ENCODE measurements around the gene EVPLL. TPM values are rescaled to one million over a fixed set of nuclear protein-coding genes. Genes with fewer than 3 reads are reported as not detected.
"Not testable (repeated sequence)": the region's sequence is repeated elsewhere in the genome, so short reads cannot be mapped to it uniquely, and the experiment has no call there.

EVPLL gene
- polyA plus RNA-seq (ENCODE audit: insufficient read depth in 1 of 5, insufficient read length in 5 of 5, low replicate concordance in 1 of 5) = under 1 TPM; 0.51 to 0.94 (median 0.85) TPM
- long read RNA-seq, donor 1 = 0 reads
- long read RNA-seq, donor 2 = 0 reads
- long read RNA-seq, donor 3 = 0 reads
- long read RNA-seq, donor 4 = 0 reads
- long read RNA-seq, donor 5 = 0 reads
- long read RNA-seq, donor 6 = 0 reads
- long read RNA-seq, donor 7 = 0 reads
- long read RNA-seq, donor 8 = 0 reads

DNA sequence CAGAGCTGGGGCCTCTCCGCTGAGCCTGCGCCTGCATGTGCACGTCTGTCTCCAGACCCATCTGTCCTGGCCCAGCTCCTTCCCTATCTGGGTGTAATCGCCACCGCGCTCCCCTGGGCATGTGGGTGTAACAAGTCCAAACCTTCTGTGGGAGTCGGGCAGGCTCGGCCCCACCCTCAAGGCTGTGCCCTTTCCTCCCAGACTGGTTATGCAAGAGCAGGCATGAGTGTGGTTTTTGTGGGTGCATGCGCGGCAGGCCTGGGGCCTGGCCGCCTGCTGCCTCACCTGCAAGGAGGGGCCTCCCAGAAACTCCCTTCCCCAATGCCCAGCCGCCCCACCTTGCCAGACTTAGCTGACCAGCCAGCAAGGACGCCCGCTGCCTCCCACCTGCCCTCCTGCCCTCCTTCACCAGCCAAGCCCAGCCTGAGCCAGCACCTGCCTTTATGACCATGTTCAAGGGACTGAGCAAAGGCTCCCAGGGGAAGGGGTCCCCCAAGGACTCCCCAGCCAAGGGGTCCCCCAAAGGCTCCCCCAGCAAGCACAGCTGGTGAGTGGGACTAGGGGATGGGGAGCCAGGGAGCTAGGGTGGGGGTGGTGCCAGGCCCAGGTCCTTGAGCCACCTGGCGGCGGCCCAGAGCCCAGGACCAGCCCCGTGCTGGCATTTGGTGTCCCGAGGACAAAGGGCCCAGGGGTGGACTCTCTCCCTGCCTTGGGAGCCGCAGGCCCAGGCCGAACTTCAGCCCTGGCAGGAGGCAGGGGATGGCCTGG lies at the start of gene EVPLL:
TSS of gene EVPLL (plus strand) at position 342 of the 768 bp plus-strand sequence. CDS start 3,160 bp downstream, outside the sequence.
- DNase-seq = no peak

- DNase-seq = no peak
These were observed 48.9 kb upstream of the EVPLL start for GRCh38 chr17:18328643-18329204.

GRCh38 chr17:18331879-18332278 lies 45.7 kb upstream of the EVPLL start:
- no peak for DNase-seq

GRCh38 chr17:18332909-18333489 lies 44.6 kb upstream of the EVPLL start:
- DNase-seq = no peak

DNA sequence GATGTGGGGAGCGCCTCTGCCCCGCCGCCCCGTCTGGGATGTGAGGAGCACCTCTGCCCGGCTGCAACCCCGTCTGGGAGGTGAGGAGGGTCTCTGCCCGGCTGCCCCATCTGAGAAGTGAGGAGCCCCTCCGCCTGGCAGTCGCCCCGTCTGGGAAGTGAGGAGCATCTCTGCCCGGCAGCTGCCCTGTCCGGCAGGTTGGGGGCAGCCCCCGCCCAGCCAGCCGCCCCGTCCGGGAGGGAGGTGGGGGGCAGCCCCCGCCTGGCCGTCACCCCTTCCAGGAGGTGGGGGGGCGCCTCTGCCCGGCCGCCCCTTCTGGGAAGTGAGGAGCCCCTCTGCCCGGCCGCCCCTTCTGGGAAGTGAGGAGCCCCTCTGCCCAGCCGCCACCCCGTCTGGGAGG lies 39.4 kb upstream of the EVPLL start:
- DNase-seq = not testable (repeated sequence)

GRCh38 chr17:18339933-18340332 lies 37.6 kb upstream of the EVPLL start:
- DNase-seq = no peak

DNA sequence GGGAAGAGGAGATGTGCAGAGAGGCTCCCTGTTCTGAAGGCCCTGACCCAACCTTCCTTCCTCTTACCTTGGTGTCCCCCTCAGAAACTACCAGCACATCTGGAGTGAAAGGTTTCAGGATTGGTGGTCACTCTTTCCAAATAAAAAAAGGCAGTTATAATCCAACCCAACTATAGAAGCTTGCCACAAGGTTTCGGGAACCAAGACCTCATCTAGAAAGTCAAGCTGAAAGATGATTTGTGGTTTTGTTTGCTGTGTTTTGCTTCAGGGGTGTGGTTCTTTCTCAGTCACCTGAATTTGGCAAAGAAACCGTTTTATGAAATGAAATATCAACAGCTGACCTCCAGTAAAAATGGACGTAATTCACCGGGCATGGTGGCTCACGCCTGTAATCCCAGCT lies 33.6 kb upstream of the EVPLL start:
- DNase-seq = no peak

DNA sequence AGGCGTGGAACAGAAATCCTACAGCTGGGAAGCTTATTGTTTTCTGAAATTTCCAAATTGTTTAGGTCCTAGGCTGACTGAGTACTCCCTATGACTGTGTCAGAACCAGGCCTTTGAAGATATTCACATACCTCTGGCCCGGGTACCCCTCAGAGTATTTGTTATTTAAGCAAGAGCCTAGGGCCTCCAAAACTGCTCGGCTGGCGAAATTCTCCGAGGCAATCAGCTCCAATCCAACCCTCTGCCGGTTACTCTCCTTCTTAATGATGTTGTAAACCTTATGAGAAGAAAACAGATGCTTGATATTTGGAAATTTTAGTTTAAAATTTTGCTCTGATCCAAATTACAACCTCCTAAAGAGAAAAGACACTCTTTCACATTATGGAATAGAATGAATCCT lies 24.0 kb upstream of the EVPLL start:
- DNase-seq = no peak

DNA sequence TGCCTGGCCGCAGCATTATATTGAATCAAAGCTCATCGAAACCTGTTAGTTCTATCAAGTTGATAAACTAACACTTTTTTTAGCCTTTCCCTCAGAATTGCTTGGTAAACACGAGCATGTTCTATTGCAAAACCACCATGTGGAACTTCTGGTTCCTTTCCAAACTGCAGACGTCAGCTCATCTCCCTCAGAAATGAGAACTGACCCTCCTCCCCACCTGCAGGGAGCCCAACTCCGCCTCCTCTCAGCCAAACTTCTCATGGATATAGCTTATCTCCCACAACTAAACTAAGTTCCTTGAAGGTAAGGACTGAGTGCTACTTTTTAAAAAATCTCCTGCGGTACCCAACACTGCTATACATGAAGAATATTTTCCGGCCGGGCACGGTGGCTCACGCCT lies 21.0 kb upstream of the EVPLL start:
- peak in 1 of 2 donors; percentile 14 for DNase-seq

- DNase-seq = no peak
These were observed 17.1 kb upstream of the EVPLL start for GRCh38 chr17:18360518-18360917.

DNA sequence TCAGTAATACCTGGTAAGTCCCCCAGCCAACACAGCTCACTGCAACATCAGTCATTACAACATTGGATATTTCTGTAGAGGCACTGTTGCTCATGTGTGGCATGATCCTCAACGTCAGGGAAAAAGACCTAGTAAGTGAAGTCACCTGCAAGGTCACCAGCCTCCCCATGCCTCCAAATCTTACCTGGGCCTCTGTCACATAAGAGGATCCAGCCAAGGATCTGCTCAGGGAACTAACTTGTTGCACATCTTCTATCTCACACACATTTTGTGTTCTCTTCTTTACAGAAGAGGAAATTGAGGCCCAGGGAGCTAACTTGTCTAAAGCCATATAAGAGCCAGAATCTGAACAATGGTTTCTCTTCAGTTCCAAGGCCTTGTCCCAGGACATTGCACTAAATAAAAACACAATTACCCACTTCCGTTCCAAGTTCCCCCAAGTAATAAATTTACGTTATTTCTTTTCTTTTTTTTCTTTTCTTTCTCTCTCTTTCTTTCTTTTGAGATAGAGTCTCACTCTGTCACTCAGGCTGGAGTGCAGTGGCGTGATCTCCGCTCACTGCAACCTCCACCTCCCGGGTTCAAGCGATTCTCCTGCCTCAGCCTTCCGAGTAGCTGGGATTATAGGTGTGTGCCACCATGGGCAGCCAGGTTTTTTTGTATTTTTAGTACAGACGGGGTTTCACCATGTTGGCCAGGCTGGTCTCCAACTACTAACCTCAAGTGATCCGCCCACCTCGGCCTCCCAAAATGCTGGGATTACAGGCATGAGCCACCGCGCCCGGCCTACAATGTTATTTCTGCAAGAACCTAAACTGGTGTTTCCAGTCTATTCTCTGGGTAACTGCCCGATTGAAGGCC lies 15.5 kb upstream of the EVPLL start:
- DNase-seq = no peak

GRCh38 chr17:18362698-18363100 lies 14.9 kb upstream of the EVPLL start:
- no peak for DNase-seq

GRCh38 chr17:18363101-18364049 lies 14.2 kb upstream of the EVPLL start, which contains the start of gene SHMT1:
TSS of gene SHMT1 (minus strand) at chr17:18363550. CDS start at chr17:18355981, 7,569 bp downstream.
- DNase-seq = peak; percentile 85 to 90

DNA sequence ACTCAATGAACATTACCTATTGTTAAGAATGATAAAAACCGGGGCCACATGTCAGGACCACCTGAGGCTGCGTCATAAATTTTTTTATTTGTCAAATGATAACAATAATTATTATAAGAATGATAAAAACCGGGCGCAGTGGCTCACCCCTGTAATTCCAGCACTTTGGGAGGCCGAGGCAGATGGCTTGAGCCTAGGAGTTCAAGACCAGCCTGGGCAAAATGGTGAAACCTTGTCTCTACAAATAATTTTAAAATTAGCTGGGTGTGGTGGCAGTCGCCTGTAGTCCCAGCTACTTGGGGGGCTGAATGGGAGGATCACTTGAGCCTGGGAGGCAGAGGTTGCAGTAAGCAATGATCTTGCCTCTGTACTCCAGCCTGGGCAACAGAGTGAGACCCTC lies 13.4 kb upstream of the EVPLL start:
- no peak for DNase-seq

- DNase-seq = no peak
These were observed 8.6 kb upstream of the EVPLL start for GRCh38 chr17:18368946-18369345.

DNA sequence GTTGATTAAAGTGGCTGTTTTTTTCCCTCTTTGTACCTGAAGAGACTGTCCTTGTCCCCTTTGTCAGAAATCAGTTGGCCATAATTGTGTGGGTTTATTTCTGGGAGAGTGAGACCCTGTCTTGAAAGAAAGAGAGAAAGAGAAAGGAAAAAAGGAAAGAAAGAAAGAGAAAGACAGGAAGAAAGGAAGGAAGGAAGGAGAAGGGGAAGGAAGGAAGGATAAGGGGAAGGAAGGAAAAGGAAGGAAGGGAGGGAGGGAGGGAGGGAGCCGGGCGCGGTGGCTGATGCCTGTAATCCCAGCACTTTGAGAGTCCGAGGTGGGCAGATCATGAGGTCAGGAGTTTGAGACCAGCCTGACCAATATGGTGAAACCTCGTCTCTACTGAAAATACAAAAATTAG lies 6.8 kb upstream of the EVPLL start:
- DNase-seq = no peak

GRCh38 chr17:18371455-18371854 lies 6.1 kb upstream of the EVPLL start:
- DNase-seq = no peak

- not testable (repeated sequence) for DNase-seq
These were observed 4.4 kb upstream of the EVPLL start for GRCh38 chr17:18373181-18373580.

- DNase-seq = no peak
These were observed 3.4 kb upstream of the EVPLL start for GRCh38 chr17:18374216-18374615.

DNA sequence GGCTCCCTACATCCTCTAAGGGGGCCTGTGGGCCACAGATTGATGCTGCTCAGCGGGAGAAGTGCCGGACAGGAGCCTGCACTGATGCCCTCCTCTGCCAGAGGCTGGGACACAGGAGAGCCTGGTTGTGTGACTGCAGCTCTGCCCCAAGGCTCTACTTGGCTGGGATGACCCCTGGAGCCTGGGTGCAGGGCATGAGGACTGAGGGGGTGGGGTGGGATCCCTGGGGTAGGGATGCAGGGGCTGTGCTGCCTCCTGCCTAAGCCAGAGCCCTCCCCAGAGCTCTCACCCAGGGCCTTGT lies 577 bp downstream of the EVPLL start:
- no peak for DNase-seq

GRCh38 chr17:18378614-18379013 lies 1.0 kb downstream of the EVPLL start:
- not testable (repeated sequence) for DNase-seq
